COLO829 (cell line): ENCODE measurements around the gene WDR55.
"Not testable (repeated sequence)": the region's sequence is repeated elsewhere in the genome, so short reads cannot be mapped to it uniquely, and the experiment has no call there.

Experiments used
- DNase-seq: peaks from one replicate; pipeline ENCODE4 v3.0.0; 2012; ENCODE audit warnings: low spot score

Gene WDR55

GRCh38 chr5:140658870-140659269 is 5.8 kb upstream of the WDR55 start:
- DNase-seq = no peak

GRCh38 chr5:140660371-140660770 is 4.3 kb upstream of the WDR55 start:
- not testable (repeated sequence) for DNase-seq

- DNase-seq = no peak
Observed at GRCh38 chr5:140664030-140664358, 710 bp upstream of the WDR55 start.

- DNase-seq = not testable (repeated sequence)
Observed at GRCh38 chr5:140671035-140671434, 6.3 kb downstream of the WDR55 start.

- no peak for DNase-seq
Observed at GRCh38 chr5:140671472-140672125, 6.9 kb downstream of the WDR55 start.

- no peak for DNase-seq
Observed at GRCh38 chr5:140672455-140673186, 7.9 kb downstream of the WDR55 start.

- DNase-seq = no peak
Observed at GRCh38 chr5:140673187-140673976, 8.7 kb downstream of the WDR55 start, which contains the start of gene DND1. DND1 (minus strand) TSS chr5:140673576; CDS start chr5:140673542, 34 bp downstream.

- DNase-seq = no peak
Observed at GRCh38 chr5:140674211-140674610, 9.5 kb downstream of the WDR55 start.

- no peak for DNase-seq
Observed at GRCh38 chr5:140674629-140675028, 9.9 kb downstream of the WDR55 start.

- DNase-seq = no peak
Observed at GRCh38 chr5:140677947-140678346, 13.2 kb downstream of the WDR55 start.

- DNase-seq = no peak
Observed at GRCh38 chr5:140678993-140679392, 14.3 kb downstream of the WDR55 start.

- DNase-seq = no peak
Observed at GRCh38 chr5:140690376-140690932, 25.8 kb downstream of the WDR55 start.

GRCh38 chr5:140690941-140691924 is 26.5 kb downstream of the WDR55 start, which contains the start of the genes HARS1 and HARS2:
HARS1 (minus strand) TSS chr5:140691370; CDS start chr5:140691304, 66 bp downstream.
HARS2 (plus strand) TSS chr5:140691455; CDS start chr5:140691649, 194 bp downstream.
- peak; percentile 89 for DNase-seq

- no peak for DNase-seq
Observed at GRCh38 chr5:140694276-140694675, 29.6 kb downstream of the WDR55 start.

- DNase-seq = no peak
Observed at GRCh38 chr5:140696891-140697492, 32.3 kb downstream of the WDR55 start.

- peak; percentile 92 for DNase-seq
Observed at GRCh38 chr5:140700177-140701144, 35.8 kb downstream of the WDR55 start, which contains the start of gene ZMAT2. ZMAT2 (plus strand) TSS chr5:140700447; CDS start chr5:140700461, 14 bp downstream.

GRCh38 chr5:140707812-140708211 is 43.1 kb downstream of the WDR55 start:
- DNase-seq = no peak

- not testable (repeated sequence) for DNase-seq
Observed at GRCh38 chr5:140708787-140709186, 44.1 kb downstream of the WDR55 start.

GRCh38 chr5:140710899-140711552 is 46.3 kb downstream of the WDR55 start:
- DNase-seq = peak; percentile 92
